Measurements from ENCODE around the gene IMPA2.

The IMPA2 gene

DNA sequence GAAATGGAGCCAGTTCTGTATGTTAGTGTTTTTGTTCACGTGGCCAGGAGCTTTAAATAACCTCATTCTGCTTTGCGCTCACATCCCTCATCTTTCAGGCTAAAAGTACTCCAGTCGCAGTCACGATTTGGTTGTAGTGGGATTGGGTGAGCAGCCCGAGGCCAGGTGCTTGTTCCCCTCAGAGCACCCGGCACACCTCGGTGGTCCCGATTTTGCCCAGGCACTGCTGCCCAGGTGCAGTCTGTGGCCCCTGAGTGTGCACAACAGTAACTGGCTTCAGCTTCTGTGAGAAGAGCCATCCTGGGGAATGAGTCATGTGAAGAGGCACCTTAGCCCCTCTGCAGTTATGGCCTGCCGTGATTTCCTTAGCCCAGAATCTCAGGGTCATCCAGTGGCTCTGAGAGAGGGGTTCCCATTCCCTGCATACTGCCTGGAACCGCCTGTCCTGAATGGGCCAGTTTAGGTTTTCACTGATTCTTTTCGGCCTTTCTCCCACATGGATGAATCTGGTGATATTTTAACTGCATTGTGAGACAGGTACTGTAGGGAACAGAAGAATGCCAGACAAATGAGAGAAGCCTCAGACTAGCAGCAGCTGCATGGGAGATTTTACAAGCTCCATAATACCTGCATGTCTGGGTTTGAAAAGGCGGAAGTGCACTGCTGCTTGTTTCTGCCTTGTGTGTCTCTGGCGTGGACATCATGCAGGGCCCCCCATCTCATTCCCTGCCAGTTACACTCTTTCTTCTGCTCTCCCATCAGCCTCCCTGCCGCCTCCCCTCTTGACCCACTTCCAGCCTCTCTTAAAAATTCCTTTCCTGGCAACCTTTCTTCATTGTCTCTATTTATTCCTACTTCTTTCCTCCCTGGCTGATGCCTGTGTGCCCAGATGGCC is 33.5 kb downstream of the IMPA2 start:
- no peaks in the 10 kb centered on the region for H3K4me1 Mint-ChIP-seq (ENCODE audit: low read depth)
- H3K4me3 Mint-ChIP-seq, result no peak overlapping the region
- H3K36me3 Mint-ChIP-seq (ENCODE audit: low read depth), result peaks cover 3% of the 10 kb centered on the region
- no peaks in the 10 kb centered on the region for H3K27me3 Mint-ChIP-seq
- no peak overlapping the region for H3K27ac Mint-ChIP-seq
- H3K9me3 Mint-ChIP-seq, result no peaks in the 10 kb centered on the region

DNA sequence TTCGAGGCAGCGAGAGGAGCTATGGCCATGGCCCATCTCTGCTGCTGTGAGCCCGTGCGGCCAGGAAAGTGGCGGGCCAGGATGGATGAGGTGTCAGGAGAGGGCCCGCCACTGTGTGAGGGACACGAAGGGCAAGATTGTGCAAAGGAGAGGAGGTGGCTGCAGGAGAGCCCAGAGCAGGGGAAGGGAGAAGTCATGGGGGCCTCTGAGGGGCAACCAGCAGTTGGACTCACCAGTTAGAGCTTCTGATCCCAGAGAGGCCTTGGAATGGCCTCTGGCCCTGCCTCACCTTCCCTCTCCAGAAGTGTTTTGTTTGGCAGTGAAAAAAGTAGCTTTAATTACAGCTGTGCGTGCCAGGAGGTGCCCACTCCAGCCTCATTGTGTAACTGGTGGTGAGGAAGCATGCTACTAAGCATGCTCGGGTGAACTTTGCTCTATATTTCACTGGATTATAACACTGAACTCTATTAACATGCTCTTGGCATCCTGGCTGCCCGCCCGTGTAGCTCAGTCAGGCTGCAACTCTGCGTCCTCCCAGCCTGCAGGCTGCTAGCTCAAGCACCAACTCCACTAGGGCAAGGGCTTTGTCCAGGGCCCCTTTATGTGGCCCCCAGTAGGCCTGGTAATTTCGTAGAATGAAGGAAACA is 34.2 kb downstream of the IMPA2 start:
- H3K27me3 Mint-ChIP-seq, result no peaks in the 10 kb centered on the region
- H3K4me3 Mint-ChIP-seq, result no peak overlapping the region
- H3K27ac Mint-ChIP-seq, result no peak overlapping the region
- no peaks in the 10 kb centered on the region for H3K4me1 Mint-ChIP-seq (ENCODE audit: low read depth)
- H3K36me3 Mint-ChIP-seq (ENCODE audit: low read depth), result peaks cover 3% of the 10 kb centered on the region
- H3K9me3 Mint-ChIP-seq, result no peaks in the 10 kb centered on the region

DNA sequence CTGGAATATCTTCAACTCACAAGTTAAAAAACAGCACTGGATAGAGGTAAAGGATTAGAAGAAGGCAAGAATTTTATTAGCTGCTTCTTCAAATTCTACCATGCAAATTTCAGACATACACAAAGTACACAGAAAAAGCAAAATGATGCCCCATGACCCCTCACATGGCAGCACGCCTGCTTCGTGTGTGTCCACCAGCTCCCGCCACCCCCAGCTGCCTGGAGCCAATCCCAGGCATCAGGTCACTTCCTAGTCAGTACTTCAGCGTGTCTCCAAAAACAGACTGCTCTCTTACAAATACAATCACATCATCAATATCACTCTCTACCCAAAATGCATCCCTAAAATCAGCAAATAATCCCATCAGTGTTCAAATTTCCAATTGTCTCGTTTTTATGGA is 35.8 kb downstream of the IMPA2 start:
- H3K9me3 Mint-ChIP-seq, result no peaks in the 10 kb centered on the region
- H3K4me1 Mint-ChIP-seq (ENCODE audit: low read depth), result no peaks in the 10 kb centered on the region
- no peak overlapping the region for H3K4me3 Mint-ChIP-seq
- no peak overlapping the region for H3K27ac Mint-ChIP-seq
- no peaks in the 10 kb centered on the region for H3K27me3 Mint-ChIP-seq
- H3K36me3 Mint-ChIP-seq (ENCODE audit: low read depth), result peaks cover 3% of the 10 kb centered on the region

GRCh38 chr18:12018861-12019260 is 37.6 kb downstream of the IMPA2 start:
- Mint-ChIP-seq H3K36me3 (ENCODE audit: low read depth) (peaks cover 3% of the 10 kb centered on the region), H3K27ac (no peak overlapping the region), H3K27me3 (no peaks in the 10 kb centered on the region), H3K4me3 (no peak overlapping the region), H3K9me3 (no peaks in the 10 kb centered on the region), H3K4me1 (ENCODE audit: low read depth) (no peaks in the 10 kb centered on the region)

GRCh38 chr18:12021077-12021476 is 39.8 kb downstream of the IMPA2 start:
- no peaks in the 10 kb centered on the region for H3K9me3 Mint-ChIP-seq
- peaks cover 3% of the 10 kb centered on the region for H3K36me3 Mint-ChIP-seq (ENCODE audit: low read depth)
- H3K4me3 Mint-ChIP-seq, result no peak overlapping the region

GRCh38 chr18:12021596-12021995 is 40.3 kb downstream of the IMPA2 start:
- H3K4me3 Mint-ChIP-seq, result no peak overlapping the region
- H3K27ac Mint-ChIP-seq, result no peak overlapping the region
- no peaks in the 10 kb centered on the region for H3K9me3 Mint-ChIP-seq
- peaks cover 3% of the 10 kb centered on the region for H3K36me3 Mint-ChIP-seq (ENCODE audit: low read depth)
- no peaks in the 10 kb centered on the region for H3K4me1 Mint-ChIP-seq (ENCODE audit: low read depth)
- H3K27me3 Mint-ChIP-seq, result no peaks in the 10 kb centered on the region

More at GRCh38 chr18:12021077-12021476, 39.8 kb downstream of the IMPA2 start:
- no peak overlapping the region for H3K27ac Mint-ChIP-seq
- H3K27me3 Mint-ChIP-seq, result no peaks in the 10 kb centered on the region
- H3K4me1 Mint-ChIP-seq (ENCODE audit: low read depth), result no peaks in the 10 kb centered on the region

DNA sequence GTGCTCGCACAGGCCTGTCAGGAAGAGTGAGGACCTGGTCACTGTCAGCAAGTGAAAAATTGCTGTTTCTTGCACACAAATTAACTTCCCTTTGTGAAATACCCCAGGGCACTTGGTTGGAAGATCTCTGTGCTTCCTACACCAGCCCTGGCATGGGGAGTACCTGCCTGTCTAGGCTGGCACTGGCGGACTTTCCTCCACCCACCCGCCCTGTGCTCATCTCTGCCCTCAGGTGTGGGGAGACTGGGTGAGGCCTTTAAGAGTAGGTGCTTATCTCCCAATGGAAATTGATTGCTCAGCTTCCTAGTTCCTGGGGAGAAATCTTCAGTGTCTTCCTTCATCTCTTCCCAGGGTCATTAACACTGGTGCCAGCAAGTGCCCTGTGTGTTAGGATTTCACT is 42.1 kb downstream of the IMPA2 start:
- H3K27me3 Mint-ChIP-seq, result no peaks in the 10 kb centered on the region
- H3K9me3 Mint-ChIP-seq, result no peaks in the 10 kb centered on the region
- H3K27ac Mint-ChIP-seq, result no peak overlapping the region
- peaks cover under 1% of the 10 kb centered on the region for H3K36me3 Mint-ChIP-seq (ENCODE audit: low read depth)
- H3K4me3 Mint-ChIP-seq, result no peak overlapping the region
- no peaks in the 10 kb centered on the region for H3K4me1 Mint-ChIP-seq (ENCODE audit: low read depth)

DNA sequence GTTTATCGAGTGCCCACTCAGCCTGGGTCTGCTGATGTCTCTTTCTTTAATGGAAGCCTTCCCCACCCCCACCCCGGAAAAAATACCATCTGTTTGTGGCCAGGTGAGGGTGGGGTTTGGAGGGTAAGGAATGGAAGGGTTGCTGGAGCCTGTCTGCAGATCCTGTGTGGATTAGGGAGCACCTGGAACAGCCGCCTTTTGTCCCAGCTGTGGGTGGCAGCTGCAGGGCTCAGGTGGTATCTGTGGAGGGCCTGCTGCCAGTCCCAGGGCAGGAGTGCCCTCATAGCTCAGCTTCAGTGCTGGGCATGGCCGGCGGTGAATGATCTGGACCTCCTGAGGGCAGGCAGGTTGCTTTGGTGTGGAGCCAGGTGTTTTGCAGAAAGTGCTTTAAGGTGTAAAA is 45.3 kb downstream of the IMPA2 start:
- H3K27me3 Mint-ChIP-seq, result no peaks in the 10 kb centered on the region
- H3K4me1 Mint-ChIP-seq (ENCODE audit: low read depth), result no peaks in the 10 kb centered on the region
- no peaks in the 10 kb centered on the region for H3K36me3 Mint-ChIP-seq (ENCODE audit: low read depth)
- H3K4me3 Mint-ChIP-seq, result no peak overlapping the region
- no peaks in the 10 kb centered on the region for H3K9me3 Mint-ChIP-seq
- no peak overlapping the region for H3K27ac Mint-ChIP-seq

DNA sequence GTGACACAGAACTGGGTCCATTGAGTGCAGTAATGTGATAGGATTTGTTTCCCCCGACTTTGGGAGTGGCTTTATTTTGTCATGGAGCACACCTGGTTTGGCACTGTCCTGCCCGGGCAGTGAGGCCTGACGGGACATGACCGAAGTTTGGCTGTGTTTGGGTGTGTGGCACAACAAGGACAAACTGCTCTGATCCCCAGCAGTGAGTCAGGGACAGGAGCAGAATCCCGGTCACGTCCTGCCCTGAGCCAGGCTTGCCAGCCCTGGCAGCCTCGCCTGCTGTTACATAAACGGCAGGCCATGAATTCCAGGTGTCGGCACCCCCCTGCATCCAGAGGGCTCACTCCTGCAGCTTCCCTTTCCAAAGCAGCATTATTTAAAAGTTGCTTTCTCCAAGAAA is 45.7 kb downstream of the IMPA2 start:
- Mint-ChIP-seq H3K36me3 (ENCODE audit: low read depth) (no peaks in the 10 kb centered on the region), H3K4me3 (no peak overlapping the region), H3K27ac (no peak overlapping the region), H3K27me3 (no peaks in the 10 kb centered on the region), H3K9me3 (no peaks in the 10 kb centered on the region), H3K4me1 (ENCODE audit: low read depth) (no peaks in the 10 kb centered on the region)

- no peaks in the 10 kb centered on the region for H3K9me3 Mint-ChIP-seq
- no peaks in the 10 kb centered on the region for H3K27me3 Mint-ChIP-seq
- no peak overlapping the region for H3K4me3 Mint-ChIP-seq
- no peaks in the 10 kb centered on the region for H3K4me1 Mint-ChIP-seq (ENCODE audit: low read depth)
- no peak overlapping the region for H3K27ac Mint-ChIP-seq
- no peaks in the 10 kb centered on the region for H3K36me3 Mint-ChIP-seq (ENCODE audit: low read depth)
These were observed 46.2 kb downstream of the IMPA2 start for GRCh38 chr18:12027480-12027879.

- no peak overlapping the region for H3K27ac Mint-ChIP-seq
These were observed 46.8 kb downstream of the IMPA2 start for GRCh38 chr18:12028040-12028628.

DNA sequence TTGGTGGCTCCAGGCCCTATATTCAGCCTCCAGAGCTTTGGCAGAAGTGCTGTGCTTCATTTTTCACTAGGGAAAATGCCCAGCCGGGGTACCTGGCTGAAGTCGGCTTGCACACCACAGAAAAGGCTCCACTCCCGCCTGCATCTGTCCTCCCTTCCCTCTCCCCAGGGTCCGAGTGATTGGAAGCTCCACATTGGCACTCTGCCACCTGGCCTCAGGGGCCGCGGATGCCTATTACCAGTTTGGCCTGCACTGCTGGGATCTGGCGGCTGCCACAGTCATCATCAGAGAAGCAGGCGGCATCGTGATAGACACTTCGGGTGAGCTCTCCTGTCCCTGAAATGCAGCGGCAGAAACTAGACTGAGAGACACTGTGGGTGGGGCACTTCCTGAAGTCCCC is 47.4 kb downstream of the IMPA2 start:
- Mint-ChIP-seq H3K4me3 (no peak overlapping the region), H3K9me3 (no peaks in the 10 kb centered on the region), H3K27me3 (no peaks in the 10 kb centered on the region), H3K27ac (no peak overlapping the region), H3K36me3 (ENCODE audit: low read depth) (no peaks in the 10 kb centered on the region), H3K4me1 (ENCODE audit: low read depth) (no peaks in the 10 kb centered on the region)

More at GRCh38 chr18:12028040-12028628, 46.8 kb downstream of the IMPA2 start:
- H3K4me3 Mint-ChIP-seq, result no peak overlapping the region
- H3K4me1 Mint-ChIP-seq (ENCODE audit: low read depth), result no peaks in the 10 kb centered on the region
- H3K9me3 Mint-ChIP-seq, result no peaks in the 10 kb centered on the region
- H3K36me3 Mint-ChIP-seq (ENCODE audit: low read depth), result no peaks in the 10 kb centered on the region
- no peaks in the 10 kb centered on the region for H3K27me3 Mint-ChIP-seq

GRCh38 chr18:12029786-12030584 is 48.7 kb downstream of the IMPA2 start:
- Mint-ChIP-seq H3K27me3 (no peaks in the 10 kb centered on the region), H3K36me3 (ENCODE audit: low read depth) (no peaks in the 10 kb centered on the region), H3K4me3 (no peak overlapping the region), H3K9me3 (no peaks in the 10 kb centered on the region), H3K27ac (no peak overlapping the region), H3K4me1 (ENCODE audit: low read depth) (no peaks in the 10 kb centered on the region)

- no peaks in the 10 kb centered on the region for H3K36me3 Mint-ChIP-seq (ENCODE audit: low read depth)
- no peak overlapping the region for H3K27ac Mint-ChIP-seq
These were observed 49.4 kb downstream of the IMPA2 start for GRCh38 chr18:12030670-12031069.

GRCh38 chr18:12031181-12031580 is 49.9 kb downstream of the IMPA2 start:
- Mint-ChIP-seq H3K9me3 (no peaks in the 10 kb centered on the region), H3K4me1 (ENCODE audit: low read depth) (no peaks in the 10 kb centered on the region), H3K4me3 (no peak overlapping the region), H3K27me3 (no peaks in the 10 kb centered on the region), H3K27ac (no peak overlapping the region), H3K36me3 (ENCODE audit: low read depth) (no peaks in the 10 kb centered on the region)

More at GRCh38 chr18:12030670-12031069, 49.4 kb downstream of the IMPA2 start:
- Mint-ChIP-seq H3K27me3 (no peaks in the 10 kb centered on the region), H3K9me3 (no peaks in the 10 kb centered on the region), H3K4me1 (ENCODE audit: low read depth) (no peaks in the 10 kb centered on the region), H3K4me3 (no peak overlapping the region)

Measured in stimulated activated naive CD8-positive, alpha-beta T cell treated with anti-CD3 and anti-CD28 coated beads, Interleukin-15, Interleukin-2, amounts not matched to agents 100 ng/mL and 50 ng/mL, for 24 hours (primary cell).